ENCODE measurements around the gene MAP10. TPM values are rescaled to one million over a fixed set of nuclear protein-coding genes. Genes with fewer than 3 reads are reported as not detected.

Gene MAP10
- total RNA-seq, 2 donors from 2014 or later: 1.5 to 2.4 TPM

DNA sequence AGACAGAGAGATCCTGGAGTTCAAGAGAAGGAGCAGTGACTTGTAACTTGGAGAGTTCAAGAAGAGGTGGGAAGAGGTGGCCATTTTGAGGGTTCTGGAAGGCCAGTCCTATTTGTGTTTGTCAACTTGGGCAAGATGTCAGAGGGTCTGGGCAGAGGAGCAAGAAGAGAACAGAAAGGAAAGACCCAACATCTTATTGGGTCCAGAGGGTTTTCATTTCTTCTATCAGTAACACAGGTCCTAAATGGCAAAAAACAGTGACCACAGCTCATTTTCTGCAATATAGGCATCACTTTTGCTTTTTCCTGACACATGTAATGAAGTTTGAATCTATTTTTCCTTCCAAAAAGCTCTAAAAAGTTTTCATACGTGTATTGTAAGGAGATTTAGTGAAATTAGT, 38.3 kb upstream of the MAP10 start:
- Histone ChIP-seq H3K27ac (peak overlapping the region; percentile 82 to 88), H3K36me3 (no peaks in the 10 kb centered on the region), H3K4me1 (ENCODE audit: control insufficient read depth in 1 of 2, low read depth in 2 of 2) (peaks cover 6 to 23% of the 10 kb centered on the region in 2 donors), H3K4me3 (no peak overlapping the region), H3K27me3 (replicated peaks; ENCODE audit: insufficient read depth) (no peaks in the 10 kb centered on the region), H3K9me3 (no peaks in the 10 kb centered on the region)
- TF ChIP-seq, protein P1, sequence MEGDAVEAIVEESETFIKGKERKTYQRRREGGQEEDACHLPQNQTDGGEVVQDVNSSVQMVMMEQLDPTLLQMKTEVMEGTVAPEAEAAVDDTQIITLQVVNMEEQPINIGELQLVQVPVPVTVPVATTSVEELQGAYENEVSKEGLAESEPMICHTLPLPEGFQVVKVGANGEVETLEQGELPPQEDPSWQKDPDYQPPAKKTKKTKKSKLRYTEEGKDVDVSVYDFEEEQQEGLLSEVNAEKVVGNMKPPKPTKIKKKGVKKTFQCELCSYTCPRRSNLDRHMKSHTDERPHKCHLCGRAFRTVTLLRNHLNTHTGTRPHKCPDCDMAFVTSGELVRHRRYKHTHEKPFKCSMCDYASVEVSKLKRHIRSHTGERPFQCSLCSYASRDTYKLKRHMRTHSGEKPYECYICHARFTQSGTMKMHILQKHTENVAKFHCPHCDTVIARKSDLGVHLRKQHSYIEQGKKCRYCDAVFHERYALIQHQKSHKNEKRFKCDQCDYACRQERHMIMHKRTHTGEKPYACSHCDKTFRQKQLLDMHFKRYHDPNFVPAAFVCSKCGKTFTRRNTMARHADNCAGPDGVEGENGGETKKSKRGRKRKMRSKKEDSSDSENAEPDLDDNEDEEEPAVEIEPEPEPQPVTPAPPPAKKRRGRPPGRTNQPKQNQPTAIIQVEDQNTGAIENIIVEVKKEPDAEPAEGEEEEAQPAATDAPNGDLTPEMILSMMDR (IDR thresholded peaks at IDR 0.05): no peak
- no peak for DNase-seq (ENCODE audit: low spot score)
- no peak for ATAC-seq (ENCODE audit: insufficient number of reproducible peaks, low FRiP score, low read depth)

DNA sequence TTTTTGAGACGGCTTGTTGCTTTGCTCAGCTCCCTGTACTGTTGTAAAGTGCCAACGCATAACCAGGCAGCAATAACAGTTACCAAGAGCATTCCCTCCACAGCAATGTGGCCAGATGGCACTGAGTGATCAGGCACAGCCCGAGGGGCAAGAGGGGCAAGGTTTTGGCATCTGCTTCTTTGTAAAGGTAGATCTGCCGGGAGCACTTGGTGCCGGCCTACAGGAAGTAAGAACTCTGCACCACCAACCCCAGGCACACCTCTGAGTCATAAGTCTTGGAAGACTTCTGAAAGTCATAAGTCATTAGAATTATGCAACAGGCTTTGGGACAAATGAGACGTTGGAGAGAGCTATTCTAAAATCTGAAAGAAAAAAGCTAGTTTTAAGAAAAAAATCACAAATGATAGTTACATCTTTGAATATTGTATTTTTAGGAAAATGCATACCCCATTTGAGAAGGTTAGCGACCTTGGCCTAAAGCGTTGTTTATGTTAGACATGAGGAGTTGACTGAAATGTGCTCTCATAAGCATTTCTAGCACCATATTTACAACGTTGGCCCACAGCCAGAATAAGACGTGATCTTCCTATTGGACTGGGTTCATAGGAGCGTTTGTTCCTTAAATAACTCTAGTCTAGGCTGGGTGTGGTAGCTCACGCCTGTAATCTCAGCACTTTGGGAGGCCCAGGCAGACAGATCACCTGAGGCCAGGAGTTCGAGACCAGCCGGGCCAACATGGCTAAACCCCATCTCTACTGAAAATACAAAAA, 37.7 kb upstream of the MAP10 start:
- ATAC-seq (ENCODE audit: insufficient number of reproducible peaks, low FRiP score, low read depth): peak; percentile 91
- H3K4me3 ChIP-seq: no peak overlapping the region
- H3K4me1 ChIP-seq (ENCODE audit: control insufficient read depth in 1 of 2, low read depth in 2 of 2): peaks cover 6 to 23% of the 10 kb centered on the region in 2 donors
- H3K36me3 ChIP-seq: no peaks in the 10 kb centered on the region
- DNase-seq (ENCODE audit: low spot score): peak; percentile 15
- TF ChIP-seq, protein P1 (IDR thresholded peaks at IDR 0.05): no peak
- H3K27ac ChIP-seq: peak overlapping the region; percentile 82 to 88
- no peaks in the 10 kb centered on the region for H3K9me3 ChIP-seq
- H3K27me3 ChIP-seq (replicated peaks; ENCODE audit: insufficient read depth): no peaks in the 10 kb centered on the region

DNA sequence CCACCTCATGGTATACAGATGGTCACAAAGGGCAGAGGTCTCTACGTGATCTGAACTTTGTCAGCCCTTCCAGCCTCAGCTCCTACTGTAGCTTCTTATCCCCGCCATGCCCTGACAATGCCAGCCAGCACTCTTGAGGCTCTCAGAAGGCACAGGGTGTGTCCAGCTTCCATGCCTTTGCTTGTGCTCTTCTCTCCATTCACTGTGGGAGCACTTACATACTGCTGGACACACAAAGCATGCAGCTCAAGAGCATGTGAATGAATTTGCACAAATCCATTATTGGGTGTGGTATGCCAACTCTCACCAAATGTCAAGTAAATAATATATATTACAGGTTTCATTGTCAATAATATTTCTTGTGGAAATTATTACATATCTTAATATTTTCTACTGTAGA, 36.4 kb upstream of the MAP10 start:
- ATAC-seq (ENCODE audit: insufficient number of reproducible peaks, low FRiP score, low read depth) (no peak), DNase-seq (ENCODE audit: low spot score) (no peak)
- Histone ChIP-seq H3K36me3 (no peaks in the 10 kb centered on the region), H3K9me3 (no peaks in the 10 kb centered on the region), H3K27ac (no peak overlapping the region), H3K4me3 (no peak overlapping the region), H3K27me3 (replicated peaks; ENCODE audit: insufficient read depth) (no peaks in the 10 kb centered on the region), H3K4me1 (ENCODE audit: control insufficient read depth in 1 of 2, low read depth in 2 of 2) (peaks cover 6 to 23% of the 10 kb centered on the region in 2 donors)
- TF ChIP-seq, protein P1 (IDR thresholded peaks at IDR 0.05): no peak

DNA sequence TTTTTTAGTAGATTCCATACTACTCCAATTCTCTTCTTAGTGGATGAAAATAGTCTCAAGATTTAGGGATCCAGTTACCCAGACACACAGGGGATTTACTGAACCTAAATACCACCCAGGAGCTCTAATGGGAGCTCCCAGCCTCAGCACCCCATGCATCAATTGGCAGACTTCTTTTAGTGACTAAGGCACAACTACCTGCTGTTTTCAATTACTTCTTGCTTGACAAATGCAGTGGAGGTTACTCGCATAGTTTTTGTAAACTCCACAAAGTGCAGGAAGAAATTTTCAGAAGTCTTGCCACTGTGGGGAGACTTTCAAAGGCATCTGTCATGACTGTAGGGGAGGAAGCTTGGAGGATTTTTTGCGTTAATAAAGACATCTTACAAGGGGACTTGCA, 35.5 kb upstream of the MAP10 start:
- ATAC-seq (ENCODE audit: insufficient number of reproducible peaks, low FRiP score, low read depth) (no peak), DNase-seq (ENCODE audit: low spot score) (no peak)
- Histone ChIP-seq H3K27ac (no peak overlapping the region), H3K27me3 (replicated peaks; ENCODE audit: insufficient read depth) (no peaks in the 10 kb centered on the region), H3K4me1 (ENCODE audit: control insufficient read depth in 1 of 2, low read depth in 2 of 2) (peaks cover 6 to 23% of the 10 kb centered on the region in 2 donors), H3K36me3 (no peaks in the 10 kb centered on the region), H3K4me3 (no peak overlapping the region), H3K9me3 (no peaks in the 10 kb centered on the region)
- TF ChIP-seq, protein P1 (IDR thresholded peaks at IDR 0.05): no peak

DNA sequence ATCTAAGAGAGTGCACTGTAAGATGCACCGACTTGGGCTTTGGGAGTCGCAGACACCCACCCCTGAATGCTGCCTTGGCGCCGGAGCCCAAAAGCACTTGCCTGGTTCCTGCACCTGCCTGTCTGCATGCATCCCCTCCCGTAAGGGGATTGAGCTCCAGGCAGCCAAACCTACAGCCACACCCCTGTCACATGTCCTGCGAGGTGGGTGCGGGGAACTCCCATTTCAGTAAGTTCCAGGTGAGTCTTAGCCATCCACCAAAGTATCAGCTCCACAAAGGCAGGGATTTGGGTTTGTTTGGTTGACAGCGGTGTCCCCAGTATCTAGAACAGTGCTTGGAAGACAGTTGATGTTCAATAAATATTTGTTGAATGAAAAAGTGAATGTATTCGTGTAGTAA, 31.5 kb upstream of the MAP10 start:
- Histone ChIP-seq H3K9me3 (no peaks in the 10 kb centered on the region), H3K4me1 (ENCODE audit: control insufficient read depth in 1 of 2, low read depth in 2 of 2) (no peaks in the 10 kb centered on the region), H3K4me3 (no peak overlapping the region), H3K27ac (no peak overlapping the region), H3K36me3 (no peaks in the 10 kb centered on the region), H3K27me3 (replicated peaks; ENCODE audit: insufficient read depth) (no peaks in the 10 kb centered on the region)
- ATAC-seq (ENCODE audit: insufficient number of reproducible peaks, low FRiP score, low read depth): no peak
- no peak for DNase-seq (ENCODE audit: low spot score)
- TF ChIP-seq, protein P1 (IDR thresholded peaks at IDR 0.05): no peak

All from thoracic aorta (tissue), 2 donors.